GM12878 (cell line): ENCODE measurements around the gene RNF152. TPM values are rescaled to one million over a fixed set of nuclear protein-coding genes. Genes with fewer than 3 reads are reported as not detected.

ENCODE experiments used
- ATAC-seq: fragments of 200-7000 bp; cut with Tn5 transposase; 3 replicates; pipeline ENCODE4 v1.9.1; 2020; ENCODE audit warnings: mild to moderate bottlenecking, moderate library complexity
- BruUV-seq: library from RNA; stranded (reverse); fragments of 400-500 nt; replicated peaks from 2 replicates; lab custom pipeline; 2021; lab: Mats Ljungman, UMichigan
- CTCF ChIA-PET: fragments of 300-600 bp; sonication (Branson Sonifier 250); formaldehyde crosslinking; extraction: SDS; loops from one replicate; lab custom pipeline; 2021; ENCODE audit warnings: inconsistent platforms; lab: Yijun Ruan, JAX
- POLR2A ChIA-PET: fragments of 350-600 bp; formaldehyde crosslinking; extraction: SDS; loops from one replicate; lab custom pipeline; 2021; ENCODE audit warnings: inconsistent platforms; lab: Charles Lee
- RAD21 ChIA-PET: fragments of 300-600 bp; sonication (Branson Sonifier 250); formaldehyde crosslinking; loops from one replicate; lab custom pipeline; 2023; ENCODE audit warnings: antibody characterized with exemption; ENCODE audit not compliant: unreplicated experiment; lab: Charles Lee
- SMC1A ChIA-PET: fragments of 300-600 bp; sonication (Branson Sonifier 250); formaldehyde crosslinking; loops from one replicate; lab custom pipeline; 2023; ENCODE audit not compliant: unreplicated experiment, uncharacterized antibody; lab: Charles Lee
- DNase-seq: peaks from one replicate; pipeline ENCODE4 v3.0.0-alpha.2; 2011; ENCODE audit warnings: low read depth, low spot score
- FAIRE-seq: peaks from 3 replicates; lab custom pipeline; 2011; peaks lifted over from hg19 to GRCh38; lab: Jason Lieb, UNC
- H2AFZ ChIP-seq: 2 replicates; pipeline ENCODE4 v1.6.0; 2011; ENCODE audit warnings: low read depth, low read length, control low read depth; ENCODE audit not compliant: control insufficient read depth
- H3K27ac ChIP-seq: 2 replicates; pipeline ENCODE4 v1.5.1; 2011; ENCODE audit warnings: control low read depth; ENCODE audit not compliant: control insufficient read depth, insufficient read depth
- H3K27me3 ChIP-seq, 2 experiments: replicated peaks in 1 of 2; 2 replicates each; pipeline versions ENCODE4 v1.6.0 to v1.6.1; 2011; ENCODE audit warnings: low read length in 1 of 2; ENCODE audit not compliant: control insufficient read depth in 2 of 2, insufficient read depth in 2 of 2
- H3K36me3 ChIP-seq, 2 experiments: 2 replicates each; pipeline ENCODE4 v1.5.1; 2011; ENCODE audit warnings: low read length in 1 of 2; ENCODE audit not compliant: control insufficient read depth in 2 of 2, insufficient read depth in 2 of 2
- H3K4me1 ChIP-seq: 2 replicates; pipeline ENCODE4 v1.6.1; 2011; ENCODE audit warnings: mild to moderate bottlenecking, low read length, moderate library complexity, mixed read lengths; ENCODE audit not compliant: control insufficient read depth, insufficient read depth
- H3K4me2 ChIP-seq: 2 replicates; pipeline ENCODE4 v1.6.0; 2011; ENCODE audit warnings: control low read depth; ENCODE audit not compliant: control insufficient read depth, insufficient read depth
- H3K4me3 ChIP-seq: fragments of 200-600 bp; sonication (generic); 2 replicates; pipeline ENCODE4 v1.5.1; 2016
- H3K79me2 ChIP-seq: 2 replicates; pipeline ENCODE4 v1.6.0; 2011; ENCODE audit warnings: low read length; ENCODE audit not compliant: control insufficient read depth, insufficient read depth
- H3K9ac ChIP-seq: 2 replicates; pipeline ENCODE4 v1.8.0; 2011; ENCODE audit warnings: low read length, control low read depth, mixed read lengths; ENCODE audit not compliant: control insufficient read depth, insufficient read depth
- H3K9me3 ChIP-seq: replicated peaks from 3 replicates; pipeline ENCODE4 v1.5.1; 2011; ENCODE audit warnings: mild to moderate bottlenecking, low read length; ENCODE audit not compliant: control insufficient read depth, insufficient read depth
- H4K20me1 ChIP-seq: 2 replicates; pipeline ENCODE4 v1.6.0; 2011; ENCODE audit not compliant: control insufficient read depth, insufficient read depth
- ASH2L ChIP-seq: fragments of 300-600, 200-600 bp; sonication (generic); IDR thresholded peaks from 2 replicates; pipeline ENCODE4 v1.6.1; 2017; ENCODE audit warnings: low read depth, mild to moderate bottlenecking, borderline replicate concordance
- BMI1 ChIP-seq: fragments of 450-650 bp; IDR thresholded peaks from 2 replicates; pipeline ENCODE4 v1.6.1; 2016; ENCODE audit warnings: mild to moderate bottlenecking, moderate library complexity, borderline replicate concordance
- CBFB ChIP-seq: IDR thresholded peaks from 2 replicates; pipeline ENCODE4 v1.6.1; 2016; ENCODE audit warnings: antibody characterized with exemption, low read depth
- CREB1 ChIP-seq: IDR thresholded peaks from 2 replicates; pipeline ENCODE4 v1.6.1; 2012; ENCODE audit warnings: low read depth, mild to moderate bottlenecking, inconsistent platforms
- ESRRA ChIP-seq: IDR thresholded peaks from 2 replicates; pipeline ENCODE4 v1.6.1; 2012; ENCODE audit warnings: mild to moderate bottlenecking, low read length, improper control_type of control experiment
- FOXK2 ChIP-seq: fragments of 450-650 bp; IDR thresholded peaks from 2 replicates; pipeline ENCODE4 v1.6.1; 2017; ENCODE audit warnings: mild to moderate bottlenecking, moderate library complexity
- GABPA ChIP-seq: IDR thresholded peaks from 2 replicates; pipeline ENCODE4 v1.6.1; 2014; ENCODE audit warnings: antibody characterized with exemption, low read depth, mild to moderate bottlenecking, inconsistent platforms
- HDAC2 ChIP-seq: fragments of 200-600 bp; sonication (generic); IDR thresholded peaks from 2 replicates; pipeline ENCODE4 v1.6.1; 2017
- IKZF2 ChIP-seq, 2 experiments: fragments of 450-650 bp; IDR thresholded peaks; 2 replicates each; pipeline ENCODE4 v1.6.1; 2017; ENCODE audit warnings: mild to moderate bottlenecking in 2 of 2, moderate library complexity in 2 of 2
- MTA3 ChIP-seq: IDR thresholded peaks from 2 replicates; pipeline ENCODE4 v1.6.1; 2012; ENCODE audit warnings: low read length, inconsistent platforms, borderline replicate concordance
- POU2F2 ChIP-seq: IDR thresholded peaks from 3 replicates; pipeline ENCODE4 v1.6.1; 2011; ENCODE audit warnings: low read depth, mild to moderate bottlenecking, low read length, borderline replicate concordance
- SP1 ChIP-seq: IDR thresholded peaks from one replicate; pipeline ENCODE4 v1.6.1; 2011; ENCODE audit warnings: low read depth, low read length
- SUZ12 ChIP-seq: fragments of 200-600 bp; sonication (generic); IDR thresholded peaks from one replicate; pipeline ENCODE4 v1.6.1; 2018; ENCODE audit warnings: antibody characterized with exemption, mild to moderate bottlenecking; ENCODE audit not compliant: unreplicated experiment
- WGBS: methylation state at CpG from one replicate; pipeline ENCODE4 v1.1.6; 2016; ENCODE audit warnings: low lambda C conversion rate; ENCODE audit not compliant: insufficient replicate concordance, insufficient coverage; ENCODE audit errors: missing lambda C conversion rate; 5-methylcytosine and 5-hydroxymethylcytosine counted together
- in situ Hi-C: fragments of 300-500 bp; cut with MboI; formaldehyde crosslinking; loops from 9 replicates; pipeline ENCODE4 v1.14.3; 2018; ENCODE audit warnings: mixed read lengths
- intact Hi-C: fragments of 100-400 bp; cut with micrococcal nuclease; formaldehyde crosslinking; loops from one replicate; pipeline ENCODE4 v1.14.2; 2022; ENCODE audit not compliant: unreplicated experiment
- polyA plus RNA-seq, 11 experiments: library from polyadenylated mRNA; depleted of rRNA in 4 of 11; unstranded in 6 of 11; stranded (reverse) in 5 of 11; fragments of >200 nt; fragmentation: Nextera tagmentation in 4 of 11; fragmentation: Illumina TruSeq in 1 of 11; extraction: Ambion mirVana in 4 of 11; extraction: Trizol in 1 of 11; gene quantifications; 1 replicate in 1 of 11; 2 replicates in 10 of 11; pipeline versions ENCODE4 v1.2.1 to v1.2.3, GENCODE V29; 2011 to 2016; ENCODE audit warnings: inconsistent platforms in 2 of 11, missing spikeins in 2 of 11, low read depth in 1 of 11
- total RNA-seq, 4 experiments: library from RNA; depleted of rRNA in 3 of 4; stranded (reverse); fragments of >200 nt in 3 of 4; fragmentation: Illumina TruSeq in 1 of 4; extraction: Trizol in 1 of 4; gene quantifications; 2 replicates each; pipeline versions ENCODE4 v1.2.1 to v1.2.3, GENCODE V29; 2013 to 2021
- TF ChIP-seq, protein P1 (sequence below): fragments of 450-650 bp; IDR thresholded peaks from 2 replicates; pipeline ENCODE4 v1.6.1; 2016; ENCODE audit warnings: mild to moderate bottlenecking
- TF ChIP-seq, protein P2 (sequence below): IDR thresholded peaks from 2 replicates; pipeline ENCODE4 v1.6.1; 2011; ENCODE audit warnings: low read depth, mild to moderate bottlenecking, low read length, moderate library complexity, borderline replicate concordance; ENCODE audit errors: extremely low read depth

RNF152 gene
- total and polyA plus RNA-seq, 10 of the 15 experiments (the other 5 are each of a cell fraction or from before 2014, with no cell fraction given): under 0.01 to 0.07 (median 0.03) TPM; not detected in 7

DNA sequence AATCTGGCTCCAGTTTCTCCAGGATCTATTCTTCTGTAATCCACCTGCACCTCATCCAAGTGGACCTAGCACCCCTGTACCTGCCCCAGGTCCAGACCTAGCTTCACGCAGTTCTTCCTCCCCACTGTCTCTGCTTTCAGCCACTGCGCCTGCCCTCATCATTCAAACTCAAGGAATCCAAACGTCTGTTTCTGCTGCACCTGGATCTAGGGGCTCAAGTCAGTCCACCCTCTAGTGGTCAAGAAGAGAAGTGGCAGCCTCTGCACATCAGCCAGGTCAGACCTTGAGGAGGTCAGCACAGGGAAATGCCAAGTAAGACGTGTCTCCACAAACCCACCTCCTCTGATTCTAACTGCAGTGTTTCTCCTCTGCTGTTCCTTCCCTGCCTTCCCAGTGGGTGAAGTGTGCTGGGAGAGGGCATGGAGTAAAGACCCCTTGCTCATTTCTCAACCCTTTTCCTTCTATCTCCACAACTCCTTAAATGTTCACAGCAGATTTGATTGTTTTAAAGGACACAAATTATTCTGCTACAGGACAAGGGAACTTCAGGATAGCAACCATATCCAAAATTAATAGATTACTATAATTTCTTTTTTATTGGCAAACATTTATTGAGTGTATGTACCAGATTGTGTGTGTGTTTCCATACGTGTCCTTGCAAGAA lies 8.6 kb upstream of the RNF152 start (continued):
- TF ChIP-seq, protein P1, sequence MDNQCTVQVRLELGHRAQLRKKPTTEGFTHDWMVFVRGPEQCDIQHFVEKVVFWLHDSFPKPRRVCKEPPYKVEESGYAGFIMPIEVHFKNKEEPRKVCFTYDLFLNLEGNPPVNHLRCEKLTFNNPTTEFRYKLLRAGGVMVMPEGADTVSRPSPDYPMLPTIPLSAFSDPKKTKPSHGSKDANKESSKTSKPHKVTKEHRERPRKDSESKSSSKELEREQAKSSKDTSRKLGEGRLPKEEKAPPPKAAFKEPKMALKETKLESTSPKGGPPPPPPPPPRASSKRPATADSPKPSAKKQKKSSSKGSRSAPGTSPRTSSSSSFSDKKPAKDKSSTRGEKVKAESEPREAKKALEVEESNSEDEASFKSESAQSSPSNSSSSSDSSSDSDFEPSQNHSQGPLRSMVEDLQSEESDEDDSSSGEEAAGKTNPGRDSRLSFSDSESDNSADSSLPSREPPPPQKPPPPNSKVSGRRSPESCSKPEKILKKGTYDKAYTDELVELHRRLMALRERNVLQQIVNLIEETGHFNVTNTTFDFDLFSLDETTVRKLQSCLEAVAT: no peak
- TF ChIP-seq CBFB: no peak
- TF ChIP-seq MTA3: no peak
- no peak for TF ChIP-seq HDAC2
- TF ChIP-seq POU2F2: 0 out of 3 replicates have a peak, but pooled peaks have one; percentile 35

DNA sequence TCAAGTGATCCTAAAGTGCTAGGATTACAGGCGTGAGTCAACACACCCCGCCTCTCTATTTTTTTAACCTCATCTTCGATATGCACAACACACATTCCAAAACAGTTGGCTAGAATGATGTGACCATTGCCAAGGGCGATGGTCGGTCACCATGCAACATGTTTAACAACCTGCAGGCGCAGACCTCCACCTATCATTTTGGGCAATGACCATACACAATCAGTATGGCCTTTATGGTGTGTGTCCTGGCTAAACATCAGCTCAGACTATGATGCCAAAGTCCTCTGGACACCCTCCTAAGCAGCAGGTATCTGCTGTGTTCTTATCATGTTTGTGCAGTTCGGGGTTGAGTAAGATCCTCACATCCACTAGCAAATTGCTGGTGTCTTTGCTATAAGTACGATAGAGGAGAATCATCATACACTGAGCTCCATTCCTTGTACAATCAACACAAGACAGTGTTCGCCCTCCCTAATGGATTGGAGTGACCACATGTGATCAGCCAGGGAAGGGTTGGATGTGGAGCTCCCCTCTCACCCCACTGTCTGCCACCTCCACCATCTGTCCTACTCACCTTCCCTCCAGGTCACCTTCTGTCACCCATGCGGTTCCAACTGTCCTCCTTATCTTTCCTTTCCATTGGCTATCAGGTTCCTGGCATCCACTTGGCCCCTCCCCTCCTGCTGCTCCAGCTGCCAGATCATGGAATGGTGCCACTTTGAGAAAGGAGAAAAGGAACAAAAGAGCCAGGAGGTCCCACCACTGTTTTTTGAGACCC lies 7.9 kb upstream of the RNF152 start:
- no TSS peak for BruUV-seq
- intact Hi-C loops: loop anchor here (2.0 kb wide), 3 partner anchors 230 to 578 kb away; no protein-coding TSS in a partner anchor
- Histone ChIP-seq H3K4me2 (no peak overlapping the region), H3K9ac (no peak overlapping the region), H3K4me1 (no peaks in the 10 kb centered on the region), H3K27me3 (no peaks in the 10 kb centered on the region; a peak in 2 of 4 replicates), H4K20me1 (no peaks in the 10 kb centered on the region), H3K79me2 (no peaks in the 10 kb centered on the region), H2AFZ (no peak overlapping the region), H3K36me3 (no peaks in the 10 kb centered on the region), H3K9me3 (no peaks in the 10 kb centered on the region), H3K27ac (no peak overlapping the region), H3K4me3 (no peak overlapping the region)
- ChIA-PET POLR2A (no interaction called here), SMC1A (interaction anchor here (0.7 to 1.5 kb wide), 3 partner anchors 28 to 263 kb away, joined by 3 to 4 read pairs (median 3); no protein-coding TSS in a partner anchor), CTCF (interaction anchor here (0.7 to 4.5 kb wide), 6 partner anchors 11 to 231 kb away, joined by 3 to 29 read pairs (median 3); no protein-coding TSS in a partner anchor), RAD21 (no interaction called here)
- WGBS: 36% methylated on average over 10 of the region's 10 CpGs
- DNase-seq (no peak), FAIRE-seq (no peak), ATAC-seq (no peak)
- in situ Hi-C loops: loop anchor here (10.0 kb wide), 1 partner anchor 224 kb away; no protein-coding TSS in a partner anchor
- TF ChIP-seq BMI1: no peak
- TF ChIP-seq FOXK2: no peak
- no peak for TF ChIP-seq ASH2L
- TF ChIP-seq GABPA: no peak
- TF ChIP-seq SUZ12: no peak
- TF ChIP-seq IKZF2 (IDR thresholded peaks at IDR 0.05): no peak
- TF ChIP-seq SP1: no peak
- no peak for TF ChIP-seq CREB1
- TF ChIP-seq ESRRA: no peak
- TF ChIP-seq, protein P2, sequence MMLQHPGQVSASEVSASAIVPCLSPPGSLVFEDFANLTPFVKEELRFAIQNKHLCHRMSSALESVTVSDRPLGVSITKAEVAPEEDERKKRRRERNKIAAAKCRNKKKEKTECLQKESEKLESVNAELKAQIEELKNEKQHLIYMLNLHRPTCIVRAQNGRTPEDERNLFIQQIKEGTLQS: no peak
